ENCODE data around the gene NOP53. TPM values are rescaled to one million over a fixed set of nuclear protein-coding genes. Genes with fewer than 3 reads are reported as not detected.
"Not testable (repeated sequence)": the region's sequence is repeated elsewhere in the genome, so short reads cannot be mapped to it uniquely, and the experiment has no call there.

The NOP53 gene
- total RNA-seq, 1 donor from 2014 or later: 285 TPM

DNA sequence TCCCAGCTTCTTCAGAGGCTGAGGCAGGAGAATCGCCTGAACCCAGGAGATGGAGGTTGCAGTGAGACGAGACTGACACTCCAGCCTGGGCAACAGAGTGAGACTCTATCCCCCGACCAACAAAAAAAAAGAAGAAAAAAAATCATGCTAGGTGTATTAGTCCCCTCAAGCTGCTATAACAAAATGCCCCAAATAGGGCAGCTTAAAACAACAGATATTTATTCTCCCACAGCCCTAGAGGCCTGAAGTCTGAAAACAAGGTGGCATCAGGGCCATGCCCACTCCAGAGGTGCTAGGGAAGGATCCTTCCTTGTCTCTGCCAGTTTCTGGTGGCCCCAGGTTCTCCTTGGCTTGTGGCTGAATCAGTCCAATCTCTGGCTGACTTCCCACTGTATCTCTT, 40.7 kb upstream of the NOP53 start:
- TF ChIP-seq, protein P1, sequence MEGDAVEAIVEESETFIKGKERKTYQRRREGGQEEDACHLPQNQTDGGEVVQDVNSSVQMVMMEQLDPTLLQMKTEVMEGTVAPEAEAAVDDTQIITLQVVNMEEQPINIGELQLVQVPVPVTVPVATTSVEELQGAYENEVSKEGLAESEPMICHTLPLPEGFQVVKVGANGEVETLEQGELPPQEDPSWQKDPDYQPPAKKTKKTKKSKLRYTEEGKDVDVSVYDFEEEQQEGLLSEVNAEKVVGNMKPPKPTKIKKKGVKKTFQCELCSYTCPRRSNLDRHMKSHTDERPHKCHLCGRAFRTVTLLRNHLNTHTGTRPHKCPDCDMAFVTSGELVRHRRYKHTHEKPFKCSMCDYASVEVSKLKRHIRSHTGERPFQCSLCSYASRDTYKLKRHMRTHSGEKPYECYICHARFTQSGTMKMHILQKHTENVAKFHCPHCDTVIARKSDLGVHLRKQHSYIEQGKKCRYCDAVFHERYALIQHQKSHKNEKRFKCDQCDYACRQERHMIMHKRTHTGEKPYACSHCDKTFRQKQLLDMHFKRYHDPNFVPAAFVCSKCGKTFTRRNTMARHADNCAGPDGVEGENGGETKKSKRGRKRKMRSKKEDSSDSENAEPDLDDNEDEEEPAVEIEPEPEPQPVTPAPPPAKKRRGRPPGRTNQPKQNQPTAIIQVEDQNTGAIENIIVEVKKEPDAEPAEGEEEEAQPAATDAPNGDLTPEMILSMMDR (conservative IDR thresholded peaks at IDR 0.05): no peak

DNA sequence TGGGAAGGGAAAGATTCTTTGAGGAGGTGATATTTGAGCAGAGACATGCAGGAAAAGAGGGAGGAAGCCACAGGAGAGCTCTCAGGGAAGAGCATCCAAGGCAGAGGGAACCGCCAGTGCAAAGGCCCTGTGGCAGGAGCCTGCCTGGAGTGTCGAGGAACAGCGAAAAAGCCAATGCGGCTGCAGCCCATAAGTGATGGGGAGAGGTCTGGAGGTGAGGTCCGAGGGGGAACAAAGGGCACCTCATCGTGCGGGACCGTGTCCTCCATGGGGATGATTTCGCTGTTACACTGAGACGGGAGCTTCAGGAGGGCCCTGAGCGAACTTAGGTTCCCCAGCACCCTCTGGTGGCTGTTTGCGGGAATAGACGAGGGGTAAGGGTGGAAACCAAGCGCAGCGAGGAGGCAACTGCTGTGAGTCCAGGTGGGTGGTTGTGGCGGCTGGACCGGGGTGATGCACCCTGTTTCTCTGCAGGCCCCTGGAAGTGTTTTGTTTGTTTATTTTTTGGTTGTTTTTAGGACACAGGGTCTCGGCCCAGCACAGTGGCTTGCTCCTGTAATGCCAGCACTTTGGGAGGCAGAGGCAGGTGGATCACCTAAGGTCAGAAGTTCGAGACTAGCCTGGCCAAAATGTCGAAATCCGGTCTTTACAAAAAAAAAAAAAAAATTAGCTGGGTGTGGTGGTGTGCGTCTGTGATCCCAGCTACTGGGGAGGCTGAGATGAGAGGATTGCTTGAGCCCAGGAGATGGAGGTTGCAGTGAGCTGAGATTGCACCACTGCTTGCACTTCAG, 38.0 kb upstream of the NOP53 start:
- Mint-ChIP-seq H3K4me1 (no peaks in the 10 kb centered on the region), H3K9me3 (no peaks in the 10 kb centered on the region), H3K27me3 (ENCODE audit: low read depth) (peaks cover 16% of the 10 kb centered on the region), H3K4me3 (peak overlapping the region; percentile 9), H3K27ac (ENCODE audit: unreplicated experiment) (no peak overlapping the region), H3K36me3 (ENCODE audit: low read depth) (no peaks in the 10 kb centered on the region)
- TF ChIP-seq, protein P1 (conservative IDR thresholded peaks at IDR 0.05): peak; percentile 78
- peak; percentile 74 for DNase-seq (ENCODE audit: low read depth, low spot score)

More for the DNA sequence above, 40.7 kb upstream of the NOP53 start:
- no peak for DNase-seq (ENCODE audit: low read depth, low spot score)
- Mint-ChIP-seq H3K27ac (ENCODE audit: unreplicated experiment) (no peak overlapping the region), H3K9me3 (no peaks in the 10 kb centered on the region), H3K36me3 (ENCODE audit: low read depth) (no peaks in the 10 kb centered on the region), H3K27me3 (ENCODE audit: low read depth) (peaks cover 8% of the 10 kb centered on the region), H3K4me1 (no peaks in the 10 kb centered on the region), H3K4me3 (no peak overlapping the region)

DNA sequence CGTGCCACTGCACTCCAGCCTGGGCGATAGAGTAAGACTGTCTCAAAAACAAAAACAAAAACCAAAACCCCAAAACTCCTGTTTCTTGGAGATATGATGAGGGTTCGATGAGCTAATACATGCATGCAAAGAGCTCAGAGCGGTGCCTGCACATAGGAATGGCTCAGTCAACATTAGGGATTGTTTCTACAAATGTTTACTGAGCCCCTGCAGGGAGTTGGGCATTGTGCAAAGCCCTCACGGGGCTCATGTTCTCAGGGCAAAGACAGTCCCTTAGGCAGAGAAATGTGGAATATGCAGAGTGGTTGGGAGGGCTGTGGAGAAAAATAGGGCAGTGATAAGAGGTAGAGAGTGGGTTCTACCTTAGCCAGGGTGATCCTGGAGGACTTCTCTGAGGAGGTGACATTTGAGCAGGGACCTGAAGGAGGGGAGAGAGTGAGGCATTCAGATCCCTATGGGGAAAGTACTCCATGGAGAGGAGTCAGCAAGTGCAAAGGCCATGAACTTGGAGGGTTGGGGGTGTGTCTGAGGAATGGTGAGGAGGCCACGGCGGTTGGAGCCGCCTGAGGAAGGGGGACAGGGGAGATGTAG, 33.6 kb upstream of the NOP53 start:
- H3K27me3 Mint-ChIP-seq (ENCODE audit: low read depth): peaks cover 44% of the 10 kb centered on the region
- H3K4me1 Mint-ChIP-seq: no peaks in the 10 kb centered on the region
- no peak overlapping the region for H3K4me3 Mint-ChIP-seq
- no peak overlapping the region for H3K27ac Mint-ChIP-seq (ENCODE audit: unreplicated experiment)
- DNase-seq (ENCODE audit: low read depth, low spot score): no peak
- peaks cover 2% of the 10 kb centered on the region for H3K36me3 Mint-ChIP-seq (ENCODE audit: low read depth)
- TF ChIP-seq, protein P1 (conservative IDR thresholded peaks at IDR 0.05): no peak
- peaks cover 7% of the 10 kb centered on the region for H3K9me3 Mint-ChIP-seq

DNA sequence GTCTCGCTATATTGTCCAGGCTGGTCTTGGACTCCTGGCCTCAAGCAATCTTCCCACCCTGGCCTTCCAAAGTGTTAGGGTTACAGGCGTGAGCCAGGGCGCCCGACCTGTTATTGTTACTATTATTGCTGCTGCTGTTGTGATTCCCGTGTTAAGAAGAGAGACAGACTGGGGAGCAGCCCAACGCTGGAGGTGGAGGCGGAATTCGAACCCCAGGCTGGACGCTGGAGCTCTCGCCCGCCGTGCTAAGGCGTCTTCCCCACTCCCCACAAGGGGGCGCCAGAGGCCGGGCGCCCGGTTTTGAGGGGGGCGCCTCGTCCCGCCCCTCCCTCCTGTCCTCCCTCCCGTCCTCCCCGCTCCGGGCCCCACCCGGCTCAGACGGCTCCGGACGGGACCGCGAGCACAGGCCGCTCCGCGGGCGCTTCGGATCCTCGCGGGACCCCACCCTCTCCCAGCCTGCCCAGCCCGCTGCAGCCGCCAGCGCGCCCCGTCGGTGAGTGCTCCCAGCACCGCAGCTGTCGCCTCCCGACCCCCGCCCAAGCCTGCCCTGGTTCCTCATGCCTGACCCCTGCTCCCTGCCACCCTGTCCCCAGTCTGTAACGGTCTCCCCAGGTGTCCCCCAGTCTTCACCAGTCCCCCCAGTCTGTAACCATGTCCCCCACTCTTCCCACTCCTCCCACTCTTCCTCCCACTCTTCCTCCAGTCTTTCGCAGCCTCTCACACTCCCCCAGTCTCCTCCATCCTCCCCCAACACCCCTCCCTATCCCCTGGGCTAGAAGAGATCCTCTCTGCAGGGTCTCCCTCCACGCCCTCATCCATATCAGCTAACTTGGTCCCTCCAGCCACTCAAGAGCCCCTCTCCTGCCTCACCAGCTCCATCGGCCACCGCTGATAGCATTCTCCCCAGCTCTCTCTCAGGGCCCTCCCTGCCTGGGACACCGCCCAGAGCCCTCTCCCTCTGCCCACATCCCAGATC, 32.0 kb upstream of the NOP53 start, which contains the start of gene EHD2:
TSS of gene EHD2 (plus strand) at position 377 of the 976 bp plus-strand sequence. CDS start 3,191 bp downstream, outside the sequence.
- Mint-ChIP-seq H3K27me3 (ENCODE audit: low read depth) (peaks cover 39% of the 10 kb centered on the region), H3K9me3 (peaks cover 7% of the 10 kb centered on the region), H3K27ac (ENCODE audit: unreplicated experiment) (no peak within 1 kb of the TSS), H3K4me3 (no peak within 1 kb of the TSS), H3K36me3 (ENCODE audit: low read depth) (peaks cover 2% of the 10 kb centered on the region), H3K4me1 (no peaks in the 10 kb centered on the region)
- DNase-seq (ENCODE audit: low read depth, low spot score): peak; percentile 32
- TF ChIP-seq, protein P1 (conservative IDR thresholded peaks at IDR 0.05): peak; percentile 90

DNA sequence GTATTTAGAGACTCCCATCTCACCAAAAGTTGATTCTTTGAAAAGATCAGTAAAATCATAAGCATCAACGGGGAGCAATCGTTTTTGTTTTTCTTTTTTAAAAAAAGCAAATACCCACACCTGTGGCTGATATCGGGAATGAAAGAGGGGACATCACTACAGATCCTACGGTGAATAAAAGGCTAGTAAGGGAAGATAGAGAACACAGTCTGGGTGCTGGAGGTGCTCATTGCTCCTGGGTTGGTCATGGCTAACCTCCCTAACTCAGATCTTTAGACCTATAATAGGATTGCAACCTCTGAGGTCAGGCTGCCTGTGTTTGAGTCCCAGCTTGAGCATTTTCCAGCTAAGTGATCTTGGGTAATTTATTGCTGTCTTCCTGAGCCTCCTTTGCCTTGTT, 31.0 kb upstream of the NOP53 start:
- TF ChIP-seq, protein P1 (conservative IDR thresholded peaks at IDR 0.05): no peak
- Mint-ChIP-seq H3K9me3 (peaks cover 7% of the 10 kb centered on the region), H3K4me1 (no peaks in the 10 kb centered on the region), H3K27ac (ENCODE audit: unreplicated experiment) (no peak overlapping the region), H3K36me3 (ENCODE audit: low read depth) (peaks cover 2% of the 10 kb centered on the region), H3K27me3 (ENCODE audit: low read depth) (peaks cover 36% of the 10 kb centered on the region), H3K4me3 (no peak overlapping the region)
- DNase-seq (ENCODE audit: low read depth, low spot score): no peak

DNA sequence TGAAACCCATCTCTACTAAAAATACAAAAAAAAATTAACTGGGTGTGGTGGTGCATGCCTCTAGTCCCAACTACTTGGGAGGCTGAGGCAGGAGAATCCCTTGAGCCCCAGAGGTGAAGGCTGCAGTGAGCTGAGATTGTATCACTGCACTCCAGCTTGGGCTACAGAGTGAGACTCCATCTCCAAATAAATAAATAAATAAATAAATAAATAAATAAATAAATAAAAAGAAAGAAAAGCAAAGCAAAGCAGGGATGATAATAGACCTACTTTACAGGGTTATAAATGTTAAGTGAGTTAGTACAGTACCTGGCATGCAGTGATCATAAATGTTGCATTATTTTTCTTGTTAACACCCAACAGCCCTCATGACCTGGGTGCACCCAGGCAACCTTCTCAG, 30.5 kb upstream of the NOP53 start:
- not testable (repeated sequence) for H3K4me3 Mint-ChIP-seq; H3K36me3 Mint-ChIP-seq (ENCODE audit: low read depth); H3K9me3 Mint-ChIP-seq; DNase-seq (ENCODE audit: low read depth, low spot score); H3K27ac Mint-ChIP-seq (ENCODE audit: unreplicated experiment); H3K4me1 Mint-ChIP-seq
- peaks cover 36% of the 10 kb centered on the region for H3K27me3 Mint-ChIP-seq (ENCODE audit: low read depth)

Data from neural crest cell (in vitro differentiated cells).